HCT116 (cell line): ENCODE data around the gene LMAN2L. TPM values are rescaled to one million over a fixed set of nuclear protein-coding genes. Genes with fewer than 3 reads are reported as not detected.

Source experiments
- ATAC-seq: fragments of 200-7000 bp; cut with Tn5 transposase; 2 replicates; pipeline ENCODE4 v1.9.1; 2020; ENCODE audit warnings: mild to moderate bottlenecking, moderate library complexity
- BruUV-seq: library from RNA; stranded (reverse); fragments of 400-500 nt; replicated peaks from 2 replicates; lab custom pipeline; 2021; lab: Mats Ljungman, UMichigan
- CTCF ChIA-PET: fragments of 300-600 bp; sonication (Branson Sonifier 250); formaldehyde crosslinking; loops from one replicate; lab custom pipeline; 2021; ENCODE audit warnings: antibody characterized with exemption; lab: Charles Lee
- POLR2A ChIA-PET: fragments of 300-600, 350-600 bp; sonication (Branson Sonifier 250); formaldehyde crosslinking; loops from one replicate; lab custom pipeline; 2021; ENCODE audit warnings: antibody characterized with exemption; lab: Charles Lee
- RAD21 ChIA-PET, 2 experiments: fragments of 300-600 bp; sonication (Branson Sonifier 250); formaldehyde crosslinking; loops; one replicate each; lab custom pipeline; 2023; ENCODE audit warnings: low total read pairs in 2 of 2; ENCODE audit not compliant: uncharacterized antibody in 2 of 2, unreplicated experiment in 2 of 2, low non-redundant PET in 1 of 2; lab: Charles Lee
- DNase-seq: peaks from one replicate; pipeline ENCODE4 v3.0.0-alpha.2; 2010; ENCODE audit warnings: low read depth, low spot score
- H2AFZ ChIP-seq: fragments of 200-600 bp; shearing (Covaris generic), sonication (generic); 2 replicates; pipeline ENCODE4 v1.6.1; 2017; ENCODE audit warnings: low read depth, mixed run types, mixed read lengths, antibody characterized with exemption, low read length; ENCODE audit not compliant: poor library complexity, severe bottlenecking
- H3K27ac ChIP-seq: 2 replicates; pipeline ENCODE4 v1.5.1; 2012; ENCODE audit warnings: low read depth, low read length
- H3K27me3 ChIP-seq: fragments of 200-600 bp; sonication (generic); 2 replicates; pipeline ENCODE4 v1.6.1; 2016; ENCODE audit warnings: mixed run types, low read length, mixed read lengths; ENCODE audit not compliant: insufficient read depth
- H3K36me3 ChIP-seq, 2 experiments: fragments of 200-500 bp in 1 of 2; fragments of 200-600 bp in 1 of 2; sonication (Bioruptor generic) in 1 of 2; sonication (generic) in 1 of 2; 2 replicates each; pipeline versions ENCODE4 v1.5.1 to v1.6.1; 2014 to 2016; ENCODE audit warnings: low read length in 2 of 2, inconsistent platforms in 1 of 2, mixed read lengths in 1 of 2, mixed run types in 1 of 2; ENCODE audit not compliant: insufficient read depth in 2 of 2, control insufficient read depth in 1 of 2
- H3K4me1 ChIP-seq, 2 experiments: fragments of 200-600 bp in 1 of 2; sonication (generic) in 1 of 2; 2 replicates each; pipeline versions ENCODE4 v1.5.1 to v1.6.1; 2012 to 2017; ENCODE audit warnings: low read length in 2 of 2, inconsistent platforms in 1 of 2, mild to moderate bottlenecking in 1 of 2, mixed read lengths in 1 of 2, mixed run types in 1 of 2, moderate library complexity in 1 of 2; ENCODE audit not compliant: insufficient read depth in 2 of 2, control insufficient read depth in 1 of 2
- H3K4me2 ChIP-seq: fragments of 200-600 bp; sonication (generic); 2 replicates; pipeline ENCODE4 v1.6.1; 2017; ENCODE audit warnings: mixed run types, low read length, mixed read lengths
- H3K4me3 ChIP-seq, 2 experiments: fragments of 200-600 bp in 1 of 2; sonication (generic) in 1 of 2; replicated peaks in 1 of 2; 2 replicates each; pipeline ENCODE4 v1.5.1; 2011 to 2016; ENCODE audit warnings: low read length in 2 of 2, control low read depth in 1 of 2, low read depth in 1 of 2, mild to moderate bottlenecking in 1 of 2, mixed read lengths in 1 of 2, mixed run types in 1 of 2
- H3K79me2 ChIP-seq: fragments of 200-600 bp; sonication (generic); 2 replicates; pipeline ENCODE4 v1.6.1; 2017; ENCODE audit warnings: mild to moderate bottlenecking, mixed run types, low read length, moderate library complexity, mixed read lengths; ENCODE audit not compliant: insufficient read depth
- H3K9ac ChIP-seq: fragments of 200-600 bp; sonication (generic); 2 replicates; pipeline ENCODE4 v1.6.1; 2016; ENCODE audit warnings: low read length, mixed read lengths
- H3K9me2 ChIP-seq: fragments of 200-600 bp; sonication (generic), shearing (Covaris generic); 2 replicates; pipeline ENCODE4 v1.6.1; 2017; ENCODE audit warnings: mixed run types, mild to moderate bottlenecking, moderate library complexity; ENCODE audit not compliant: insufficient read depth
- H3K9me3 ChIP-seq, 2 experiments: fragments of 200-500 bp in 1 of 2; fragments of 200-600 bp in 1 of 2; sonication (Bioruptor generic) in 1 of 2; sonication (generic) in 1 of 2; 2 replicates each; pipeline ENCODE4 v1.6.1; 2014 to 2017; ENCODE audit warnings: low read length in 2 of 2, mixed read lengths in 2 of 2, inconsistent platforms in 1 of 2, low read depth in 1 of 2, mild to moderate bottlenecking in 1 of 2, mixed run types in 1 of 2, moderate library complexity in 1 of 2; ENCODE audit not compliant: control insufficient read depth in 1 of 2, insufficient read depth in 1 of 2
- H4K20me1 ChIP-seq: fragments of 200-600 bp; sonication (generic), shearing (Covaris generic); 2 replicates; pipeline ENCODE4 v1.6.1; 2017; ENCODE audit warnings: mixed run types, mild to moderate bottlenecking, moderate library complexity; ENCODE audit not compliant: insufficient read depth
- ELF1 ChIP-seq: IDR thresholded peaks from 2 replicates; pipeline ENCODE4 v1.6.1; 2012; ENCODE audit warnings: low read depth, borderline replicate concordance
- RAD21 ChIP-seq: IDR thresholded peaks from 2 replicates; pipeline ENCODE4 v1.6.1; 2012; ENCODE audit warnings: low read depth, mild to moderate bottlenecking
- YY1 ChIP-seq: IDR thresholded peaks from 2 replicates; pipeline ENCODE4 v1.6.1; 2011; ENCODE audit warnings: low read length, low read depth, moderate library complexity, mild to moderate bottlenecking; ENCODE audit not compliant: insufficient replicate concordance; ENCODE audit errors: extremely low read depth
- intact Hi-C: fragments of 100-400 bp; cut with micrococcal nuclease; formaldehyde crosslinking; loops from 2 replicates; pipeline ENCODE4 v1.10.0; 2022
- total RNA-seq: library from RNA; stranded (reverse); gene quantifications from one replicate; pipeline ENCODE4 v1.2.1, GENCODE V29; 2021; ENCODE audit not compliant: unreplicated experiment
- TF ChIP-seq, protein P1 (sequence below): IDR thresholded peaks from 2 replicates; pipeline ENCODE4 v1.6.1; 2012; ENCODE audit warnings: low read depth
- TF ChIP-seq, protein P2 (sequence below): IDR thresholded peaks from 2 replicates; pipeline ENCODE4 v1.6.1; 2012

The LMAN2L gene
- total RNA-seq, 1 experiment from 2014 or later, result 15.2 TPM

DNA sequence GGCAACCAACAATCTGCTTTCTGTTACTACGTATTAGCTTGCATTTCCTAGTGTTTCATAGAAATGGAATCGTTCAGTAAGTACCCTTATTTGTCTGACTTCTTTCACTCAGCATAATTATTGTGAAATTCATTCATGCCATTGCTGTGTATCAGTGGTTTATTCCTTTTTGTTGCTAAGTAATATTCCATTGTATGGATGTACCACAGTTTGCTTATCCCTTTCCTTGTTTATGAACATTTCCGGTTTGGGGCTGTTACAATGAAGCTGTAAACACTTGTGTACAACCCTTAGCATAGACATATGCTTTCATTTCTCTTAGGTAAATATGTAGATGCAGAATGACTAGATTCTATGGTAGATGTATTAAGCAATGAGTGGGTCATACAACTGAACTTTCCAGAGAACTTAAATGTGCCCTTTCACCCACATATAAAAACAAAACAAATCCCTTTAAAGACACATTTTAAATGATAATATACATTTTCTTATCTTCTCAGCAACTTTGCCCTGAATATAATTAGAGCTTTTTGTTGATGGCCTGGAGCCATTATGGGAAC is 75.4 kb downstream of the LMAN2L start:
- no peaks in the 10 kb centered on the region for H3K36me3 ChIP-seq
- no peaks in the 10 kb centered on the region for H3K27me3 ChIP-seq
- ChIA-PET RAD21 (no interaction called here), CTCF (interaction anchor here (0.9 kb wide), 1 partner anchor 114 kb away, joined by 3 read pairs; no protein-coding TSS in a partner anchor), POLR2A (no interaction called here)
- 0 out of 2 replicates have a peak overlapping the region, but pooled peaks have one; percentile 51 for H3K4me2 ChIP-seq
- peaks cover 11 to 12% of the 10 kb centered on the region in 2 experiments for H3K4me1 ChIP-seq
- H3K9ac ChIP-seq, result no peak overlapping the region
- no TSS peak for BruUV-seq
- ATAC-seq, result no peak
- H4K20me1 ChIP-seq, result no peaks in the 10 kb centered on the region
- H2AFZ ChIP-seq, result no peak overlapping the region
- TF ChIP-seq ELF1 (no peak), YY1 (no peak), RAD21 (no peak)
- TF ChIP-seq, protein P1, sequence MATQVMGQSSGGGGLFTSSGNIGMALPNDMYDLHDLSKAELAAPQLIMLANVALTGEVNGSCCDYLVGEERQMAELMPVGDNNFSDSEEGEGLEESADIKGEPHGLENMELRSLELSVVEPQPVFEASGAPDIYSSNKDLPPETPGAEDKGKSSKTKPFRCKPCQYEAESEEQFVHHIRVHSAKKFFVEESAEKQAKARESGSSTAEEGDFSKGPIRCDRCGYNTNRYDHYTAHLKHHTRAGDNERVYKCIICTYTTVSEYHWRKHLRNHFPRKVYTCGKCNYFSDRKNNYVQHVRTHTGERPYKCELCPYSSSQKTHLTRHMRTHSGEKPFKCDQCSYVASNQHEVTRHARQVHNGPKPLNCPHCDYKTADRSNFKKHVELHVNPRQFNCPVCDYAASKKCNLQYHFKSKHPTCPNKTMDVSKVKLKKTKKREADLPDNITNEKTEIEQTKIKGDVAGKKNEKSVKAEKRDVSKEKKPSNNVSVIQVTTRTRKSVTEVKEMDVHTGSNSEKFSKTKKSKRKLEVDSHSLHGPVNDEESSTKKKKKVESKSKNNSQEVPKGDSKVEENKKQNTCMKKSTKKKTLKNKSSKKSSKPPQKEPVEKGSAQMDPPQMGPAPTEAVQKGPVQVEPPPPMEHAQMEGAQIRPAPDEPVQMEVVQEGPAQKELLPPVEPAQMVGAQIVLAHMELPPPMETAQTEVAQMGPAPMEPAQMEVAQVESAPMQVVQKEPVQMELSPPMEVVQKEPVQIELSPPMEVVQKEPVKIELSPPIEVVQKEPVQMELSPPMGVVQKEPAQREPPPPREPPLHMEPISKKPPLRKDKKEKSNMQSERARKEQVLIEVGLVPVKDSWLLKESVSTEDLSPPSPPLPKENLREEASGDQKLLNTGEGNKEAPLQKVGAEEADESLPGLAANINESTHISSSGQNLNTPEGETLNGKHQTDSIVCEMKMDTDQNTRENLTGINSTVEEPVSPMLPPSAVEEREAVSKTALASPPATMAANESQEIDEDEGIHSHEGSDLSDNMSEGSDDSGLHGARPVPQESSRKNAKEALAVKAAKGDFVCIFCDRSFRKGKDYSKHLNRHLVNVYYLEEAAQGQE, result no peak
- TF ChIP-seq, protein P2, sequence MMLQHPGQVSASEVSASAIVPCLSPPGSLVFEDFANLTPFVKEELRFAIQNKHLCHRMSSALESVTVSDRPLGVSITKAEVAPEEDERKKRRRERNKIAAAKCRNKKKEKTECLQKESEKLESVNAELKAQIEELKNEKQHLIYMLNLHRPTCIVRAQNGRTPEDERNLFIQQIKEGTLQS, result no peak
- TF ChIP-seq, all 23 proteins: peak for 0
- Histone ChIP-seq H3K27ac (no peak overlapping the region; the same call in 1 of the 2 replicates), H3K4me3 (no peak overlapping the region), H3K9me2 (no peaks in the 10 kb centered on the region), H3K9me3 (0 out of 4 replicates have a peak, but pooled peaks cover 0 to 4% of the 10 kb centered on the region in 2 experiments), H3K79me2 (no peaks in the 10 kb centered on the region)
- DNase-seq, result no peak
- intact Hi-C loops, result no loop called here
